A549 (cell line): ENCODE measurements around the gene ABL1. TPM values are rescaled to one million over a fixed set of nuclear protein-coding genes. Genes with fewer than 3 reads are reported as not detected.

Source experiments
- ATAC-seq, 2 experiments: fragments of 200-7000 bp in 1 of 2; fragments of >200 bp in 1 of 2; cut with Nextera tagmentation in 1 of 2; cut with Tn5 transposase in 1 of 2; 3 replicates each; pipeline versions ENCODE4 v1.8.0 to v1.9.1; 2018 to 2020; ENCODE audit warnings: mild to moderate bottlenecking in 1 of 2, moderate library complexity in 1 of 2
- CTCF ChIA-PET: fragments of 300-600 bp; sonication (Branson Sonifier 250); formaldehyde crosslinking; extraction: SDS; loops from one replicate; lab custom pipeline; 2021; ENCODE audit warnings: antibody characterized with exemption, inconsistent platforms; lab: Yijun Ruan, JAX
- POLR2A ChIA-PET: fragments of 350-600 bp; formaldehyde crosslinking; extraction: SDS; loops from one replicate; lab custom pipeline; 2021; ENCODE audit warnings: antibody characterized with exemption, inconsistent platforms; lab: Yijun Ruan, JAX
- DNase-seq, 2 experiments: peaks; one replicate each; pipeline versions ENCODE4 v3.0.0 to v3.0.0-alpha.2; 2011 to 2016; ENCODE audit warnings: low read depth in 1 of 2, low spot score in 1 of 2
- FAIRE-seq: peaks from 2 replicates; lab custom pipeline; 2011; peaks lifted over from hg19 to GRCh38; lab: Jason Lieb, UNC
- H3K27ac ChIP-seq, 2 experiments: fragments of >200 bp; sonication (Bioruptor Twin); formaldehyde crosslinking; 3 replicates each; pipeline ENCODE4 v1.5.1; 2016 to 2017
- H3K4me1 ChIP-seq: fragments of >200 bp; sonication (Bioruptor Twin); formaldehyde crosslinking; 3 replicates; pipeline ENCODE4 v1.6.1; 2016
- H3K4me2 ChIP-seq: fragments of >200 bp; sonication (Bioruptor Twin); formaldehyde crosslinking; 3 replicates; pipeline ENCODE4 v1.6.1; 2016
- H3K4me3 ChIP-seq: fragments of >200 bp; sonication (Bioruptor Twin); formaldehyde crosslinking; 3 replicates; pipeline ENCODE4 v1.5.1; 2016
- H3K9me3 ChIP-seq: fragments of >200 bp; sonication (Bioruptor Twin); formaldehyde crosslinking; 3 replicates; pipeline ENCODE4 v1.6.1; 2016
- BHLHE40 ChIP-seq: IDR thresholded peaks from 2 replicates; pipeline ENCODE4 v1.6.1; 2012; ENCODE audit warnings: low read depth, low read length, inconsistent platforms
- CBX2 ChIP-seq: fragments of 200-600 bp; sonication (generic); IDR thresholded peaks from 2 replicates; pipeline ENCODE4 v1.6.1; 2016; ENCODE audit warnings: low read depth, mild to moderate bottlenecking, borderline replicate concordance
- CBX8 ChIP-seq: fragments of 200-600 bp; sonication (generic); IDR thresholded peaks from 2 replicates; pipeline ENCODE4 v1.6.1; 2016
- CEBPB ChIP-seq, 2 experiments: fragments of >200 bp in 1 of 2; sonication (Bioruptor Twin) in 1 of 2; formaldehyde crosslinking in 1 of 2; IDR thresholded peaks; 2 replicates each; pipeline ENCODE4 v1.6.1; 2012 to 2016
- CHD4 ChIP-seq: fragments of 200-600 bp; sonication (generic); IDR thresholded peaks from 2 replicates; pipeline ENCODE4 v1.6.1; 2016; ENCODE audit warnings: antibody characterized with exemption, mild to moderate bottlenecking, borderline replicate concordance
- EHF ChIP-seq: fragments of 250-450 bp; sonication (Bioruptor Pico); IDR thresholded peaks from 2 replicates; pipeline ENCODE4 v1.5.0; 2020; ENCODE audit warnings: mild to moderate bottlenecking
- FOSB ChIP-seq: fragments of 250-450 bp; sonication (Bioruptor Pico); IDR thresholded peaks from 2 replicates; pipeline ENCODE4 v1.5.0; 2020; ENCODE audit warnings: mild to moderate bottlenecking, moderate library complexity
- FOSL2 ChIP-seq, 2 experiments: fragments of 450-650 bp in 1 of 2; fragments of >200 bp in 1 of 2; sonication (Bioruptor Twin) in 1 of 2; formaldehyde crosslinking; IDR thresholded peaks; 2 replicates each; pipeline versions ENCODE4 v1.5.0 to v1.6.1; 2016 to 2020; ENCODE audit warnings: mild to moderate bottlenecking in 1 of 2, moderate library complexity in 1 of 2
- HDAC2 ChIP-seq: fragments of 200-600 bp; sonication (generic); IDR thresholded peaks from 2 replicates; pipeline ENCODE4 v1.6.1; 2016
- HMGXB4 ChIP-seq: fragments of 250-450 bp; sonication (Bioruptor Pico); IDR thresholded peaks from 2 replicates; pipeline ENCODE4 v1.5.0; 2021; ENCODE audit warnings: mild to moderate bottlenecking, moderate library complexity, borderline replicate concordance
- JUN ChIP-seq, 2 experiments: fragments of >200 bp; sonication (Bioruptor Twin); formaldehyde crosslinking; IDR thresholded peaks; 2 replicates in 1 of 2; 3 replicates in 1 of 2; pipeline ENCODE4 v1.6.1; 2016 to 2017
- KDM5A ChIP-seq: fragments of 200-600 bp; sonication (generic); IDR thresholded peaks from 2 replicates; pipeline ENCODE4 v1.6.1; 2016; ENCODE audit warnings: antibody characterized with exemption, mild to moderate bottlenecking
- MYC ChIP-seq: IDR thresholded peaks from 2 replicates; pipeline ENCODE4 v1.6.1; 2012; ENCODE audit warnings: mild to moderate bottlenecking, inconsistent platforms, low read length, improper control_type of control experiment, borderline replicate concordance
- NFE2L2 ChIP-seq: fragments of 150-350 bp; conservative IDR thresholded peaks from 2 replicates; pipeline ENCODE4 v1.6.1; 2014; ENCODE audit warnings: low read length
- POLR2A ChIP-seq: IDR thresholded peaks from 2 replicates; pipeline ENCODE4 v1.6.1; 2012; ENCODE audit warnings: mild to moderate bottlenecking, low read length
- POLR2AphosphoS2 ChIP-seq: conservative IDR thresholded peaks from 2 replicates; pipeline ENCODE4 v1.6.1; 2012; ENCODE audit warnings: low read length, improper control_type of control experiment, inconsistent platforms
- RAD21 ChIP-seq, 2 experiments: fragments of >200 bp in 1 of 2; sonication (Bioruptor Twin) in 1 of 2; formaldehyde crosslinking in 1 of 2; IDR thresholded peaks in 1 of 2; conservative IDR thresholded peaks in 1 of 2; 2 replicates in 1 of 2; 3 replicates in 1 of 2; pipeline ENCODE4 v1.6.1; 2012 to 2018; ENCODE audit warnings: inconsistent platforms in 1 of 2
- RARB ChIP-seq: fragments of 250-450 bp; sonication (Bioruptor Pico); IDR thresholded peaks from 2 replicates; pipeline ENCODE4 v1.8.0; 2021; ENCODE audit warnings: mild to moderate bottlenecking, moderate library complexity
- RCOR1 ChIP-seq: fragments of 150-350 bp; IDR thresholded peaks from 2 replicates; pipeline ENCODE4 v1.6.1; 2014; ENCODE audit warnings: antibody characterized with exemption, low read length, low read depth
- SREBF2 ChIP-seq: fragments of 450-650 bp; IDR thresholded peaks from 2 replicates; pipeline ENCODE4 v1.6.1; 2014; ENCODE audit warnings: mild to moderate bottlenecking, moderate library complexity
- TFCP2L1 ChIP-seq: fragments of 250-450 bp; sonication (Bioruptor Pico); IDR thresholded peaks from 2 replicates; pipeline ENCODE4 v1.5.0; 2021; ENCODE audit warnings: mild to moderate bottlenecking
- TP53 ChIP-seq: fragments of 250-450 bp; sonication (Bioruptor Pico); IDR thresholded peaks from 2 replicates; pipeline ENCODE4 v1.5.0; 2021; ENCODE audit warnings: mild to moderate bottlenecking, moderate library complexity
- ZC3H11A ChIP-seq: fragments of 450-650 bp; IDR thresholded peaks from 2 replicates; pipeline ENCODE4 v1.6.1; 2014; ENCODE audit warnings: antibody characterized with exemption, mild to moderate bottlenecking
- WGBS: methylation state at CpG from one replicate; pipeline ENCODE4 v1.1.6; 2017; ENCODE audit errors: missing lambda C conversion rate; 5-methylcytosine and 5-hydroxymethylcytosine counted together
- polyA plus RNA-seq, 4 experiments: library from polyadenylated mRNA; depleted of rRNA in 3 of 4; stranded (reverse); fragments of >200 nt; fragmentation: RNase III in 1 of 4; extraction: RNeasy Plus Mini Kit Qiagen cat#74134 plus additional on column Dnase treatment in 1 of 4; gene quantifications; 2 replicates in 3 of 4; 3 replicates in 1 of 4; pipeline ENCODE4 v1.2.3, GENCODE V29; 2011 to 2017
- TF ChIP-seq, protein P1 (sequence below): fragments of 200-600 bp; sonication (generic); IDR thresholded peaks from 2 replicates; pipeline ENCODE4 v1.6.1; 2016; ENCODE audit warnings: antibody characterized with exemption, mild to moderate bottlenecking, moderate library complexity

Gene ABL1
- polyA plus RNA-seq, 2 of the 4 experiments (the other 2 are of a cell fraction), result 26.5 to 32.4 TPM

GRCh38 chr9:130786526-130786925, 48.5 kb upstream of the ABL1 start:
- TF ChIP-seq MYC (no peak), POLR2A (no peak), BHLHE40 (no peak), CBX8 (no peak), JUN (IDR thresholded peaks at IDR 0.05) (no peak), RARB (CRISPR knock-in tag) (no peak), RCOR1 (no peak), FOSB (CRISPR knock-in tag) (no peak), CHD4 (no peak), CEBPB (IDR thresholded peaks at IDR 0.05) (no peak), RAD21 (conservative IDR thresholded peaks at IDR 0.05 in 1 of 2, IDR thresholded peaks at IDR 0.05 in 1 of 2) (no peak), POLR2AphosphoS2 (no peak)
- TF ChIP-seq, protein P1, sequence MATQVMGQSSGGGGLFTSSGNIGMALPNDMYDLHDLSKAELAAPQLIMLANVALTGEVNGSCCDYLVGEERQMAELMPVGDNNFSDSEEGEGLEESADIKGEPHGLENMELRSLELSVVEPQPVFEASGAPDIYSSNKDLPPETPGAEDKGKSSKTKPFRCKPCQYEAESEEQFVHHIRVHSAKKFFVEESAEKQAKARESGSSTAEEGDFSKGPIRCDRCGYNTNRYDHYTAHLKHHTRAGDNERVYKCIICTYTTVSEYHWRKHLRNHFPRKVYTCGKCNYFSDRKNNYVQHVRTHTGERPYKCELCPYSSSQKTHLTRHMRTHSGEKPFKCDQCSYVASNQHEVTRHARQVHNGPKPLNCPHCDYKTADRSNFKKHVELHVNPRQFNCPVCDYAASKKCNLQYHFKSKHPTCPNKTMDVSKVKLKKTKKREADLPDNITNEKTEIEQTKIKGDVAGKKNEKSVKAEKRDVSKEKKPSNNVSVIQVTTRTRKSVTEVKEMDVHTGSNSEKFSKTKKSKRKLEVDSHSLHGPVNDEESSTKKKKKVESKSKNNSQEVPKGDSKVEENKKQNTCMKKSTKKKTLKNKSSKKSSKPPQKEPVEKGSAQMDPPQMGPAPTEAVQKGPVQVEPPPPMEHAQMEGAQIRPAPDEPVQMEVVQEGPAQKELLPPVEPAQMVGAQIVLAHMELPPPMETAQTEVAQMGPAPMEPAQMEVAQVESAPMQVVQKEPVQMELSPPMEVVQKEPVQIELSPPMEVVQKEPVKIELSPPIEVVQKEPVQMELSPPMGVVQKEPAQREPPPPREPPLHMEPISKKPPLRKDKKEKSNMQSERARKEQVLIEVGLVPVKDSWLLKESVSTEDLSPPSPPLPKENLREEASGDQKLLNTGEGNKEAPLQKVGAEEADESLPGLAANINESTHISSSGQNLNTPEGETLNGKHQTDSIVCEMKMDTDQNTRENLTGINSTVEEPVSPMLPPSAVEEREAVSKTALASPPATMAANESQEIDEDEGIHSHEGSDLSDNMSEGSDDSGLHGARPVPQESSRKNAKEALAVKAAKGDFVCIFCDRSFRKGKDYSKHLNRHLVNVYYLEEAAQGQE, result no peak
- FAIRE-seq, result no peak
- H3K27ac ChIP-seq, result no peak overlapping the region
- peaks cover 16% of the 10 kb centered on the region; the same call in 2 of the 3 replicates for H3K9me3 ChIP-seq
- no peak overlapping the region for H3K4me2 ChIP-seq
- ChIA-PET POLR2A (no interaction called here), CTCF (interaction anchor here (0.7 to 3.5 kb wide), 9 partner anchors 10 to 139 kb away, joined by 3 to 23 read pairs (median 5); no protein-coding TSS in a partner anchor)
- peaks cover 21% of the 10 kb centered on the region for H3K4me1 ChIP-seq
- no peak overlapping the region for H3K4me3 ChIP-seq
- 90% methylated on average over 4 of the region's 4 CpGs for WGBS
- no peak for ATAC-seq
- DNase-seq, result no peak

- H3K4me2 ChIP-seq, result no peak overlapping the region
- CTCF ChIA-PET, result interaction anchor here (1.9 to 2.2 kb wide), 2 partner anchors 18 to 79 kb away, joined by 6 to 7 read pairs; no protein-coding TSS in a partner anchor
Measured at GRCh38 chr9:130789747-130790672, 45.0 kb upstream of the ABL1 start.

GRCh38 chr9:130791303-130791894, 43.7 kb upstream of the ABL1 start:
- ATAC-seq, result no peak
- WGBS, result 80% methylated on average over 7 of the region's 7 CpGs
- ChIA-PET POLR2A (no interaction called here), CTCF (interaction anchor here (1.0 to 2.2 kb wide), 4 partner anchors 20 to 90 kb away, joined by 3 to 6 read pairs (median 4); no protein-coding TSS in a partner anchor)
- FAIRE-seq, result no peak
- Histone ChIP-seq H3K4me1 (0 out of 3 replicates have a peak, but pooled peaks cover 4% of the 10 kb centered on the region), H3K4me2 (no peak overlapping the region), H3K9me3 (peaks cover 16% of the 10 kb centered on the region; the same call in 2 of the 3 replicates), H3K4me3 (no peak overlapping the region), H3K27ac (no peak overlapping the region)
- TF ChIP-seq CEBPB (IDR thresholded peaks at IDR 0.05) (no peak), HMGXB4 (CRISPR knock-in tag) (no peak), HDAC2 (no peak), TP53 (CRISPR knock-in tag) (no peak), KDM5A (no peak), EHF (CRISPR knock-in tag) (no peak), FOSL2 (IDR thresholded peaks at IDR 0.05) (no peak), FOSL2 (CRISPR knock-in tag; IDR thresholded peaks at IDR 0.05) (no peak), CHD4 (no peak)
- DNase-seq, result no peak

More at GRCh38 chr9:130789747-130790672, 45.0 kb upstream of the ABL1 start:
- Histone ChIP-seq H3K9me3 (peaks cover 16% of the 10 kb centered on the region; the same call in 2 of the 3 replicates), H3K4me1 (0 out of 3 replicates have a peak, but pooled peaks cover 4% of the 10 kb centered on the region), H3K27ac (no peak overlapping the region), H3K4me3 (no peak overlapping the region)
- POLR2A ChIA-PET, result no interaction called here
- no peak for TF ChIP-seq NFE2L2
- TF ChIP-seq HDAC2, result no peak
- TF ChIP-seq ZC3H11A, result peak; percentile 21; the same call in 1 of the 2 replicates
- no peak for TF ChIP-seq SREBF2
- no peak for TF ChIP-seq FOSB (CRISPR knock-in tag)
- TF ChIP-seq TFCP2L1 (CRISPR knock-in tag), result no peak
- TF ChIP-seq CBX2, result no peak
- WGBS, result 94% methylated on average over 7 of the region's 7 CpGs
- DNase-seq, result peak in 1 of 2 experiments; percentile 21
- no peak for ATAC-seq
- no peak for FAIRE-seq
